ENCODE data around the gene MGST2. TPM values are rescaled to one million over a fixed set of nuclear protein-coding genes. Genes with fewer than 3 reads are reported as not detected.

MGST2 gene
- polyA plus RNA-seq, 1 donor from 2014 or later, result 2.0 TPM

- Histone ChIP-seq H3K27ac (ENCODE audit: low read length) (no peak overlapping the region), H3F3A (ENCODE audit: insufficient read depth, low read length, poor library complexity, severe bottlenecking) (no peaks in the 10 kb centered on the region), H3K27me3 (ENCODE audit: insufficient read depth, low read depth, low read length) (no peaks in the 10 kb centered on the region), H3K9me2 (ENCODE audit: insufficient read depth, low read length) (no peaks in the 10 kb centered on the region), H3K9ac (ENCODE audit: low read length) (no peak overlapping the region), H3K9me3 (ENCODE audit: low read length) (no peaks in the 10 kb centered on the region), H3K4me3 (ENCODE audit: low read length) (no peak overlapping the region), H3K36me3 (ENCODE audit: insufficient read depth, low read length) (peaks cover 9% of the 10 kb centered on the region), H3K79me2 (replicated peaks; ENCODE audit: insufficient read depth, low read length) (no peaks in the 10 kb centered on the region), H3K4me2 (ENCODE audit: low read length) (no peak overlapping the region), H4K20me1 (ENCODE audit: insufficient read depth) (no peaks in the 10 kb centered on the region), H2AFZ (ENCODE audit: low read depth, low read length) (no peak overlapping the region)
- TF ChIP-seq CTCF (IDR thresholded peaks at IDR 0.05; ENCODE audit: poor library complexity, severe bottlenecking), result no peak
- no peak for TF ChIP-seq MXI1 (conservative IDR thresholded peaks at IDR 0.05; ENCODE audit: poor library complexity, severe bottlenecking)
- no peak for TF ChIP-seq RAD21 (conservative IDR thresholded peaks at IDR 0.05)
- TF ChIP-seq EZH2 (IDR thresholded peaks at IDR 0.05; ENCODE audit: borderline replicate concordance, insufficient read depth, low read length, poor library complexity, severe bottlenecking), result no peak
- no peak for TF ChIP-seq REST (IDR thresholded peaks at IDR 0.05; ENCODE audit: borderline replicate concordance)
- TF ChIP-seq POLR2AphosphoS5 (IDR thresholded peaks at IDR 0.05), result no peak
- TF ChIP-seq TAF1 (IDR thresholded peaks at IDR 0.05; ENCODE audit: low read depth), result no peak
- no peak for TF ChIP-seq SMC3 (conservative IDR thresholded peaks at IDR 0.05; ENCODE audit: poor library complexity)
Observed at GRCh38 chr4:139719381-139720101, 53.9 kb downstream of the MGST2 start.

GRCh38 chr4:139720806-139721205, 55.2 kb downstream of the MGST2 start:
- H3K4me2 ChIP-seq (ENCODE audit: low read length), result no peak overlapping the region
- no peaks in the 10 kb centered on the region for H3K79me2 ChIP-seq (replicated peaks; ENCODE audit: insufficient read depth, low read length)
- no peak overlapping the region for H3K27ac ChIP-seq (ENCODE audit: low read length)
- H2AFZ ChIP-seq (ENCODE audit: low read depth, low read length), result no peak overlapping the region
- H4K20me1 ChIP-seq (ENCODE audit: insufficient read depth), result no peaks in the 10 kb centered on the region
- no peaks in the 10 kb centered on the region for H3F3A ChIP-seq (ENCODE audit: insufficient read depth, low read length, poor library complexity, severe bottlenecking)
- no peak overlapping the region for H3K9ac ChIP-seq (ENCODE audit: low read length)
- no peak overlapping the region for H3K4me3 ChIP-seq (ENCODE audit: low read length)
- no peaks in the 10 kb centered on the region for H3K27me3 ChIP-seq (ENCODE audit: insufficient read depth, low read depth, low read length)
- peaks cover 9% of the 10 kb centered on the region for H3K36me3 ChIP-seq (ENCODE audit: insufficient read depth, low read length)
- no peaks in the 10 kb centered on the region for H3K9me2 ChIP-seq (ENCODE audit: insufficient read depth, low read length)
- TF ChIP-seq POLR2AphosphoS5 (IDR thresholded peaks at IDR 0.05), result no peak
- TF ChIP-seq SMC3 (conservative IDR thresholded peaks at IDR 0.05; ENCODE audit: poor library complexity), result no peak
- TF ChIP-seq TAF1 (IDR thresholded peaks at IDR 0.05; ENCODE audit: low read depth), result no peak
- no peak for TF ChIP-seq EZH2 (IDR thresholded peaks at IDR 0.05; ENCODE audit: borderline replicate concordance, insufficient read depth, low read length, poor library complexity, severe bottlenecking)
- TF ChIP-seq EP300 (conservative IDR thresholded peaks at IDR 0.05; ENCODE audit: poor library complexity, severe bottlenecking), result no peak
- TF ChIP-seq REST (IDR thresholded peaks at IDR 0.05; ENCODE audit: borderline replicate concordance), result no peak
- TF ChIP-seq MXI1 (conservative IDR thresholded peaks at IDR 0.05; ENCODE audit: poor library complexity, severe bottlenecking), result no peak
- no peak for TF ChIP-seq CTCF (IDR thresholded peaks at IDR 0.05; ENCODE audit: poor library complexity, severe bottlenecking)
- no peak for TF ChIP-seq RAD21 (conservative IDR thresholded peaks at IDR 0.05)
- H3K9me3 ChIP-seq (ENCODE audit: low read length), result no peaks in the 10 kb centered on the region

Data from neural cell (in vitro differentiated cells).